HS-27A (cell line): Measurements from ENCODE around the gene GABPB1.

Experiments used
- DNase-seq: peaks from one replicate; pipeline ENCODE4 v3.0.0-alpha.2; 2012; ENCODE audit warnings: low read depth, missing footprints

The GABPB1 gene

GRCh38 chr15:50277370-50277769 lies 77.6 kb downstream of the GABPB1 start:
- DNase-seq = no peak

- DNase-seq = no peak
Measured at GRCh38 chr15:50275908-50276307, 79.1 kb downstream of the GABPB1 start.

GRCh38 chr15:50275091-50275490 lies 79.9 kb downstream of the GABPB1 start:
- DNase-seq = no peak

GRCh38 chr15:50267577-50267976 lies 87.4 kb downstream of the GABPB1 start:
- no peak for DNase-seq

- no peak for DNase-seq
Measured at GRCh38 chr15:50265620-50266019, 89.4 kb downstream of the GABPB1 start, which contains the start of gene HDC. TSS of gene HDC (minus strand) at chr15:50265726. CDS start at chr15:50265623, 103 bp downstream.

- no peak for DNase-seq
Measured at GRCh38 chr15:50262533-50262932, 92.5 kb downstream of the GABPB1 start.

- DNase-seq = no peak
Measured at GRCh38 chr15:50261981-50262380, 93.0 kb downstream of the GABPB1 start.

- no peak for DNase-seq
Measured at GRCh38 chr15:50260969-50261496, 94.0 kb downstream of the GABPB1 start.

GRCh38 chr15:50259276-50259675 lies 95.7 kb downstream of the GABPB1 start:
- DNase-seq = no peak

GRCh38 chr15:50257924-50258323 lies 97.1 kb downstream of the GABPB1 start:
- DNase-seq = no peak

- no peak for DNase-seq
Measured at GRCh38 chr15:50257332-50257731, 97.7 kb downstream of the GABPB1 start.

- peak; percentile 91 for DNase-seq
Measured at GRCh38 chr15:50256188-50257041, 98.6 kb downstream of the GABPB1 start.

GRCh38 chr15:50252556-50252955 lies 102.4 kb downstream of the GABPB1 start:
- no peak for DNase-seq

GRCh38 chr15:50251638-50252182 lies 103.3 kb downstream of the GABPB1 start:
- DNase-seq = no peak

- DNase-seq = no peak
Measured at GRCh38 chr15:50250760-50251394, 104.1 kb downstream of the GABPB1 start.

- no peak for DNase-seq
Measured at GRCh38 chr15:50249704-50250103, 105.3 kb downstream of the GABPB1 start.

GRCh38 chr15:50248994-50249582 lies 105.9 kb downstream of the GABPB1 start:
- no peak for DNase-seq

GRCh38 chr15:50247819-50248655 lies 107.0 kb downstream of the GABPB1 start:
- DNase-seq = no peak

GRCh38 chr15:50246631-50247030 lies 108.4 kb downstream of the GABPB1 start:
- DNase-seq = no peak

- DNase-seq = no peak
Measured at GRCh38 chr15:50244959-50245624, 109.9 kb downstream of the GABPB1 start.

- no peak for DNase-seq
Measured at GRCh38 chr15:50244153-50244552, 110.8 kb downstream of the GABPB1 start.
